Breast epithelium (tissue), 4 donors: Measurements from ENCODE around the gene UNK. TPM values are rescaled to one million over a fixed set of nuclear protein-coding genes. Genes with fewer than 3 reads are reported as not detected.

Experiments
- DNase-seq, 2 donors: peaks; one replicate each; pipeline ENCODE4 v3.0.0-alpha.2; 2019; ENCODE audit warnings: low spot score in 2 of 2
- H3K27ac ChIP-seq, 2 donors: fragments of 200-600 bp; sonication (generic) in 1 of 2; one replicate each; pipeline ENCODE4 v1.5.1; 2016 to 2019; ENCODE audit warnings: mild to moderate bottlenecking in 1 of 2
- H3K27me3 ChIP-seq, 2 donors: fragments of 200-600 bp; sonication (generic) in 1 of 2; one replicate each; pipeline versions ENCODE4 v1.5.1 to v1.6.0; 2017 to 2019; ENCODE audit warnings: control low read depth in 1 of 2, mild to moderate bottlenecking in 1 of 2
- H3K36me3 ChIP-seq: fragments of 200-600 bp; one replicate; pipeline ENCODE4 v1.5.1; 2019
- H3K4me1 ChIP-seq, 2 donors: fragments of 200-600 bp; sonication (generic); one replicate each; pipeline ENCODE4 v1.5.1; 2016 to 2019; ENCODE audit warnings: control low read depth in 1 of 2
- H3K4me3 ChIP-seq, 3 donors: fragments of 200-600 bp; sonication (generic); 1 replicate in 2 of 3; 2 replicates in 1 of 3; pipeline ENCODE4 v1.5.1; 2016 to 2019; ENCODE audit warnings: mild to moderate bottlenecking in 3 of 3, moderate library complexity in 2 of 3
- H3K9me3 ChIP-seq, 2 donors: fragments of 200-600 bp; sonication (generic) in 1 of 2; one replicate each; pipeline ENCODE4 v1.5.1; 2016 to 2019; ENCODE audit warnings: control low read depth in 1 of 2
- CTCF ChIP-seq, 3 donors: fragments of 450-650 bp; IDR thresholded peaks; one replicate each; pipeline ENCODE4 v1.5.1; 2016 to 2017; ENCODE audit warnings: antibody characterized with exemption in 3 of 3, mild to moderate bottlenecking in 3 of 3, moderate library complexity in 3 of 3
- POLR2A ChIP-seq: fragments of 450-650 bp; IDR thresholded peaks from one replicate; pipeline ENCODE4 v1.6.1; 2016; ENCODE audit warnings: antibody characterized with exemption, mild to moderate bottlenecking, moderate library complexity
- POLR2AphosphoS5 ChIP-seq, 3 donors: sonication (generic); formaldehyde crosslinking; IDR thresholded peaks; one replicate each; pipeline ENCODE4 v1.6.1; 2017; ENCODE audit warnings: antibody characterized with exemption in 3 of 3
- intact Hi-C: fragments of 100-400 bp; cut with DNase I; formaldehyde crosslinking; loops from one replicate; pipeline ENCODE4 v1.15.1; 2023; ENCODE audit warnings: low total_unique reads
- total RNA-seq, 3 donors: library from RNA; depleted of rRNA; stranded (reverse); fragments of >200 nt; gene quantifications; one replicate each; pipeline ENCODE4 v1.1.0, GENCODE V29; 2016

UNK gene
- total RNA-seq, result 10 to 100 TPM; 18.7 to 43.3 (median 28.5) TPM

- TF ChIP-seq POLR2AphosphoS5 (IDR thresholded peaks at IDR 0.05), result peak; percentile 37 to 90 (median 56)
- TF ChIP-seq CTCF (IDR thresholded peaks at IDR 0.05), result peak in 2 of 3 donors; percentile 21 to 34
- peak; percentile 52 for TF ChIP-seq POLR2A
- no peaks in the 10 kb centered on the region for H3K9me3 ChIP-seq
- no peaks in the 10 kb centered on the region for H3K27me3 ChIP-seq
- peaks cover 3 to 13% of the 10 kb centered on the region in 2 donors for H3K4me1 ChIP-seq
- intact Hi-C loops, result loop anchor here (10.0 kb wide), 1 partner anchor 60 kb away; the partner anchor contains the start of gene UNC13D
- peak; percentile 97 to 98 for DNase-seq
- no peaks in the 10 kb centered on the region for H3K36me3 ChIP-seq
- H3K4me3 ChIP-seq, result peak within 1 kb of the TSS; percentile 71 to 81 (median 77)
- H3K27ac ChIP-seq, result peak within 1 kb of the TSS; percentile 99 to 100
These were observed at the start of gene UNK for GRCh38 chr17:75784473-75785015. Gene UNK (plus strand): TSS chr17:75784806. CDS start chr17:75784881, 75 bp downstream.

- peak overlapping the region in 1 of 2 donors; percentile 43 for H3K27ac ChIP-seq
- TF ChIP-seq POLR2A (no peak), POLR2AphosphoS5 (IDR thresholded peaks at IDR 0.05) (no peak), CTCF (IDR thresholded peaks at IDR 0.05) (no peak)
- H3K4me1 ChIP-seq, result no peaks in the 10 kb centered on the region
- no peaks in the 10 kb centered on the region for H3K9me3 ChIP-seq
- H3K27me3 ChIP-seq, result no peaks in the 10 kb centered on the region
- no peak for DNase-seq
- intact Hi-C loops, result no loop called here
- H3K4me3 ChIP-seq, result no peak overlapping the region
- H3K36me3 ChIP-seq, result peaks cover 7% of the 10 kb centered on the region
These were observed 48.3 kb upstream of the UNK start for GRCh38 chr17:75736173-75736835.

- Histone ChIP-seq H3K4me1 (no peaks in the 10 kb centered on the region), H3K27ac (no peak overlapping the region), H3K9me3 (no peaks in the 10 kb centered on the region), H3K27me3 (no peaks in the 10 kb centered on the region), H3K36me3 (peaks cover 7% of the 10 kb centered on the region), H3K4me3 (no peak overlapping the region)
- intact Hi-C loops, result no loop called here
- TF ChIP-seq POLR2A, result no peak
- no peak for TF ChIP-seq CTCF (IDR thresholded peaks at IDR 0.05)
- TF ChIP-seq POLR2AphosphoS5 (IDR thresholded peaks at IDR 0.05), result no peak
- DNase-seq, result no peak
These were observed 47.3 kb upstream of the UNK start for GRCh38 chr17:75737133-75737962.

GRCh38 chr17:75738218-75738802, 46.3 kb upstream of the UNK start:
- no peak for DNase-seq
- TF ChIP-seq POLR2AphosphoS5 (IDR thresholded peaks at IDR 0.05) (no peak), CTCF (IDR thresholded peaks at IDR 0.05) (no peak), POLR2A (no peak)
- H3K27ac ChIP-seq, result no peak overlapping the region
- H3K36me3 ChIP-seq, result peaks cover 7% of the 10 kb centered on the region
- no peaks in the 10 kb centered on the region for H3K9me3 ChIP-seq
- no peaks in the 10 kb centered on the region for H3K27me3 ChIP-seq
- H3K4me1 ChIP-seq, result no peaks in the 10 kb centered on the region
- intact Hi-C loops, result no loop called here
- H3K4me3 ChIP-seq, result no peak overlapping the region
